CD14-positive monocyte (primary cell): ENCODE measurements around the gene KRTAP4-5. TPM values are rescaled to one million over a fixed set of nuclear protein-coding genes. Genes with fewer than 3 reads are reported as not detected.

Experiments used
- DNase-seq, 3 donors: peaks; one replicate each; pipeline ENCODE4 v3.0.0-alpha.2; 2011 to 2022
- H2AFZ ChIP-seq: 2 replicates; pipeline ENCODE4 v1.6.0; 2012; ENCODE audit warnings: mild to moderate bottlenecking, low read depth, low read length, inconsistent platforms; ENCODE audit not compliant: insufficient read depth, poor library complexity, severe bottlenecking
- H3K27ac ChIP-seq, 2 donors: 1 replicate in 1 of 2; 2 replicates in 1 of 2; pipeline ENCODE4 v1.5.1; 2012 to 2013; ENCODE audit warnings: low read length in 2 of 2, control low read depth in 1 of 2, inconsistent platforms in 1 of 2, low read depth in 1 of 2, mild to moderate bottlenecking in 1 of 2
- H3K27me3 ChIP-seq, 2 donors: one replicate each; pipeline versions ENCODE4 v1.6.0 to v1.6.1; 2011 to 2013; ENCODE audit warnings: low read length in 2 of 2; ENCODE audit not compliant: control insufficient read depth in 2 of 2, insufficient read depth in 2 of 2
- H3K36me3 ChIP-seq, 2 donors: replicated peaks in 1 of 2; 1 replicate in 1 of 2; 2 replicates in 1 of 2; pipeline versions ENCODE4 v1.5.1 to v1.6.1; 2012 to 2013; ENCODE audit warnings: low read length in 2 of 2, control low read depth in 1 of 2, inconsistent platforms in 1 of 2, mild to moderate bottlenecking in 1 of 2; ENCODE audit not compliant: insufficient read depth in 2 of 2, control insufficient read depth in 1 of 2
- H3K4me1 ChIP-seq, 2 donors: 1 replicate in 1 of 2; 2 replicates in 1 of 2; pipeline versions ENCODE4 v1.5.1 to v1.6.1; 2012 to 2013; ENCODE audit warnings: low read length in 2 of 2, control low read depth in 1 of 2, inconsistent platforms in 1 of 2, mild to moderate bottlenecking in 1 of 2, moderate library complexity in 1 of 2; ENCODE audit not compliant: insufficient read depth in 2 of 2, control insufficient read depth in 1 of 2
- H3K4me2 ChIP-seq: replicated peaks from 2 replicates; pipeline ENCODE3; 2012; ENCODE audit warnings: low read length, moderate library complexity, mild to moderate bottlenecking; ENCODE audit not compliant: poor library complexity, severe bottlenecking; ENCODE audit errors: extremely low read depth
- H3K4me3 ChIP-seq, 3 experiments: fragments of 200-600 bp in 1 of 3; sonication (generic) in 1 of 3; replicated peaks in 1 of 3; 1 replicate in 2 of 3; 2 replicates in 1 of 3; pipeline ENCODE4 v1.5.1; 2011 to 2013; ENCODE audit warnings: low read length in 3 of 3, mild to moderate bottlenecking in 3 of 3, control low read depth in 2 of 3, low read depth in 2 of 3, inconsistent platforms in 1 of 3, moderate library complexity in 1 of 3
- H3K79me2 ChIP-seq: 2 replicates; pipeline ENCODE4 v1.6.0; 2012; ENCODE audit warnings: mild to moderate bottlenecking, control low read depth, inconsistent platforms, low read length, moderate library complexity; ENCODE audit not compliant: insufficient read depth
- H3K9ac ChIP-seq: 2 replicates; pipeline ENCODE4 v1.6.0; 2017; ENCODE audit warnings: low read length, mild to moderate bottlenecking; ENCODE audit not compliant: insufficient read depth, poor library complexity, severe bottlenecking
- H3K9me3 ChIP-seq, 2 donors: replicated peaks in 1 of 2; 1 replicate in 1 of 2; 2 replicates in 1 of 2; pipeline versions ENCODE4 v1.5.1 to v1.6.1; 2012 to 2013; ENCODE audit warnings: low read length in 2 of 2, control low read depth in 1 of 2; ENCODE audit not compliant: control insufficient read depth in 1 of 2, insufficient read depth in 1 of 2
- H4K20me1 ChIP-seq: 2 replicates; pipeline ENCODE4 v1.6.0; 2012; ENCODE audit warnings: mild to moderate bottlenecking, low read length, control low read depth, moderate library complexity; ENCODE audit not compliant: insufficient read depth
- H3K27ac Mint-ChIP-seq, 7 donors: one replicate each; pipeline ENCODE4 v1.8.0; 2020; ENCODE audit warnings: mild to moderate bottlenecking in 7 of 7, mixed read lengths in 7 of 7, moderate library complexity in 6 of 7, inconsistent platforms in 2 of 7
- H3K27me3 Mint-ChIP-seq, 3 donors: one replicate each; pipeline ENCODE4 v1.8.0; 2021 to 2022; ENCODE audit warnings: low read depth in 3 of 3, mild to moderate bottlenecking in 3 of 3, mixed read lengths in 3 of 3, moderate library complexity in 3 of 3, inconsistent platforms in 1 of 3
- H3K36me3 Mint-ChIP-seq, 2 donors: one replicate each; pipeline ENCODE4 v1.8.0; 2020; ENCODE audit warnings: mixed read lengths in 2 of 2, inconsistent platforms in 1 of 2, mild to moderate bottlenecking in 1 of 2
- H3K4me1 Mint-ChIP-seq: one replicate; pipeline ENCODE4 v1.8.0; 2020; ENCODE audit warnings: mild to moderate bottlenecking, mixed read lengths
- H3K4me3 Mint-ChIP-seq, 2 donors: one replicate each; pipeline ENCODE4 v1.8.0; 2020; ENCODE audit warnings: mild to moderate bottlenecking in 2 of 2, mixed read lengths in 2 of 2, moderate library complexity in 1 of 2
- H3K9me3 Mint-ChIP-seq, 7 donors: one replicate each; pipeline ENCODE4 v1.8.0; 2020 to 2022; ENCODE audit warnings: mixed read lengths in 7 of 7, mild to moderate bottlenecking in 6 of 7, moderate library complexity in 6 of 7, inconsistent platforms in 2 of 7
- WGBS: methylation state at CpG from one replicate; pipeline ENCODE4 v1.1.5; 2013; ENCODE audit warnings: missing lambda C conversion rate; ENCODE audit not compliant: insufficient coverage; 5-methylcytosine and 5-hydroxymethylcytosine counted together
- intact Hi-C, 2 donors: fragments of 100-400 bp; cut with micrococcal nuclease; formaldehyde crosslinking; loops; one replicate each; pipeline versions ENCODE4 v1.15.0 to v1.15.1; 2023
- polyA plus RNA-seq, 3 donors: library from polyadenylated mRNA; depleted of rRNA in 1 of 3; unstranded in 2 of 3; stranded (reverse) in 1 of 3; fragments of 300-500 nt in 2 of 3; fragments of >200 nt in 1 of 3; fragmentation: Illumina TruSeq in 2 of 3; gene quantifications; 1 replicate in 2 of 3; 2 replicates in 1 of 3; pipeline ENCODE4 v1.2.3, GENCODE V29; 2012 to 2021
- TF ChIP-seq, protein P1 (sequence below): fragments of 200-600 bp; IDR thresholded peaks from one replicate; pipeline ENCODE4 v1.8.0; 2022; ENCODE audit warnings: antibody characterized with exemption, mild to moderate bottlenecking

The KRTAP4-5 gene
- polyA plus RNA-seq, 3 donors: not detected

- H3K4me3 ChIP-seq: no peak within 1 kb of the TSS
- Mint-ChIP-seq H3K9me3 (no peaks in the 10 kb centered on the region), H3K4me3 (no peak within 1 kb of the TSS), H3K4me1 (no peaks in the 10 kb centered on the region), H3K27me3 (peaks cover 0 to 4% (median 0%) of the 10 kb centered on the region in 3 donors), H3K27ac (no peak within 1 kb of the TSS), H3K36me3 (no peaks in the 10 kb centered on the region)
- no peak within 1 kb of the TSS for H3K9ac ChIP-seq
- no peak within 1 kb of the TSS for H3K4me2 ChIP-seq
- no peaks in the 10 kb centered on the region for H3K79me2 ChIP-seq
- no peak within 1 kb of the TSS for H3K27ac ChIP-seq
- no peaks in the 10 kb centered on the region for H3K4me1 ChIP-seq
- TF ChIP-seq, protein P1, sequence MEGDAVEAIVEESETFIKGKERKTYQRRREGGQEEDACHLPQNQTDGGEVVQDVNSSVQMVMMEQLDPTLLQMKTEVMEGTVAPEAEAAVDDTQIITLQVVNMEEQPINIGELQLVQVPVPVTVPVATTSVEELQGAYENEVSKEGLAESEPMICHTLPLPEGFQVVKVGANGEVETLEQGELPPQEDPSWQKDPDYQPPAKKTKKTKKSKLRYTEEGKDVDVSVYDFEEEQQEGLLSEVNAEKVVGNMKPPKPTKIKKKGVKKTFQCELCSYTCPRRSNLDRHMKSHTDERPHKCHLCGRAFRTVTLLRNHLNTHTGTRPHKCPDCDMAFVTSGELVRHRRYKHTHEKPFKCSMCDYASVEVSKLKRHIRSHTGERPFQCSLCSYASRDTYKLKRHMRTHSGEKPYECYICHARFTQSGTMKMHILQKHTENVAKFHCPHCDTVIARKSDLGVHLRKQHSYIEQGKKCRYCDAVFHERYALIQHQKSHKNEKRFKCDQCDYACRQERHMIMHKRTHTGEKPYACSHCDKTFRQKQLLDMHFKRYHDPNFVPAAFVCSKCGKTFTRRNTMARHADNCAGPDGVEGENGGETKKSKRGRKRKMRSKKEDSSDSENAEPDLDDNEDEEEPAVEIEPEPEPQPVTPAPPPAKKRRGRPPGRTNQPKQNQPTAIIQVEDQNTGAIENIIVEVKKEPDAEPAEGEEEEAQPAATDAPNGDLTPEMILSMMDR: no peak
- no peak within 1 kb of the TSS for H2AFZ ChIP-seq
- H3K36me3 ChIP-seq: no peaks in the 10 kb centered on the region
- no peaks in the 10 kb centered on the region for H3K9me3 ChIP-seq
- intact Hi-C loops: no loop called here
- DNase-seq: no peak
- no CpG with 5 or more reads among the region's 1 CpG for WGBS
- H4K20me1 ChIP-seq: no peaks in the 10 kb centered on the region
- no peaks in the 10 kb centered on the region for H3K27me3 ChIP-seq
These were observed 18.5 kb upstream of the KRTAP4-5 start, which contains the start of gene KRTAP4-3 for GRCh38 chr17:41168121-41168520. Gene KRTAP4-3 (minus strand): TSS chr17:41168221. CDS start chr17:41168172, 49 bp downstream.

DNA sequence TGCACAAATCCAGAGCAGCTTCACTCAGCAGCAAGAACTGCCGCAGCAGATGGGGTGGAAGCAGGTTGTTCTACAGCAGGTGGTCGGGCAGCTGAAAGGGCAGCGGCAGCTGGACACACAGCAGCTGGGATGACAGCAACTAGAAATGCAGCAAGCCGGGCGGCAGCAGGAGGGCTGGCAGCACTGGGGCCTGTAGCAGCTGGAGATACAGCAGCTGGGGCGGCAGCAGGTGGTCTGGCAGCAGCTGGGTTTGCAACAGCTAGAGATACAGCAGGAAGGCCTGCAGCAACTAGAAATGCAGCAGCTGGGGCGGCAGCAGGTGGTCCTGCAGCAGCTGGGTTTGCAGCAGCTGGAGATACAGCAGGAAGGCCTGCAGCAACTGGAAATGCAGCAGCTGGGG lies 17.9 kb upstream of the KRTAP4-5 start:
- WGBS: 97% methylated on average over 7 of the region's 7 CpGs
- H3K27ac Mint-ChIP-seq: no peak overlapping the region
- no peaks in the 10 kb centered on the region for H3K4me1 Mint-ChIP-seq
- H3K4me2 ChIP-seq: no peak overlapping the region
- H3K9me3 ChIP-seq: no peaks in the 10 kb centered on the region
- H3K4me3 Mint-ChIP-seq: no peak overlapping the region
- no peaks in the 10 kb centered on the region for H3K9me3 Mint-ChIP-seq
- H2AFZ ChIP-seq: no peak overlapping the region
- H3K36me3 ChIP-seq: no peaks in the 10 kb centered on the region
- intact Hi-C loops: no loop called here
- no peak overlapping the region for H3K27ac ChIP-seq
- H3K9ac ChIP-seq: no peak overlapping the region
- H3K79me2 ChIP-seq: no peaks in the 10 kb centered on the region
- no peak overlapping the region for H3K4me3 ChIP-seq
- TF ChIP-seq, protein P1: no peak
- peaks cover 0 to 4% (median 0%) of the 10 kb centered on the region in 3 donors for H3K27me3 Mint-ChIP-seq
- no peaks in the 10 kb centered on the region for H3K27me3 ChIP-seq
- no peaks in the 10 kb centered on the region for H3K4me1 ChIP-seq
- no peaks in the 10 kb centered on the region for H4K20me1 ChIP-seq
- no peaks in the 10 kb centered on the region for H3K36me3 Mint-ChIP-seq
- DNase-seq: no peak
